ENCODE data around the gene WNT7A. TPM values are rescaled to one million over a fixed set of nuclear protein-coding genes. Genes with fewer than 3 reads are reported as not detected.

WNT7A gene
- total RNA-seq, 1 experiment from 2014 or later: not detected

DNA sequence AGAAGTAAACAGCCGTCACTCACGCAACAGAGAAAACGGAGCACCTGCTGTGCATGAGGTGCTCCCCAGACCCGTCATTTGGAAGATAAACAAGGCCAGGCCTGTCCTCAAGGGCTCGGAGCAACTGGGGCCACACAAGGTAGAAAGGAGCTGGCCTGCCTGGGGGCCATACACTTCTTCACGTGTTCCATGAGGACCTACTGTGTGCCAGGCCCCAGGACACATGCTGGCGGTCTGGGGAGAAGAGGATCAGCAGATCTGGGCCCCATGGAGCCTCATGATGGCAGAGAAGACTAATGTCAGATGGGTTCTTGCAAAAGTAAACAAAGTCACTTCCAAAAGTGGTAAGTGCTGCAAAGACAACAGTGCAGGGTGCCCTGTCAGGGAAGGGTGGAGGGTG, 14.3 kb downstream of the WNT7A start:
- H3K27ac Mint-ChIP-seq: no peak overlapping the region
- H4K5ac ChIP-seq (ENCODE audit: insufficient read length, low read depth, low read length): no peak overlapping the region
- no peaks in the 10 kb centered on the region for H4K20me1 ChIP-seq (ENCODE audit: control insufficient read depth, insufficient read depth, insufficient read length)
- H3K56ac ChIP-seq (ENCODE audit: insufficient read length, low read depth, low read length): no peak overlapping the region
- H3K9me3 ChIP-seq (ENCODE audit: control insufficient read depth, low read depth, low read length): no peaks in the 10 kb centered on the region
- H4K91ac ChIP-seq (ENCODE audit: insufficient read length, low read depth, low read length): no peak overlapping the region
- no peak overlapping the region for H2BK15ac ChIP-seq (ENCODE audit: low read depth, low read length)
- peaks cover 23 to 26% of the 10 kb centered on the region in 2 experiments for H3K4me1 Mint-ChIP-seq
- no peak overlapping the region for H3K9ac ChIP-seq (ENCODE audit: extremely low read depth, insufficient read length, low read length)
- H3K36me3 Mint-ChIP-seq (ENCODE audit: insufficient read depth in 1 of 3, low read depth in 3 of 3): no peaks in the 10 kb centered on the region; a peak in 1 of 7 replicates
- H3T11ph ChIP-seq (ENCODE audit: low read length): no peak overlapping the region
- H4K8ac ChIP-seq (replicated peaks; ENCODE audit: insufficient read length, low read depth, low read length): no peak overlapping the region
- no peak overlapping the region for H2AK5ac ChIP-seq (ENCODE audit: insufficient read length, low read length)
- no peaks in the 10 kb centered on the region; the same call in 1 of the 2 replicates for H3K4me1 ChIP-seq (ENCODE audit: insufficient read depth, low read length)
- H2BK12ac ChIP-seq (ENCODE audit: insufficient read length, low read depth, low read length): no peak overlapping the region
- no peak overlapping the region for H2BK20ac ChIP-seq (ENCODE audit: low read depth, low read length, poor library complexity, severe bottlenecking)
- DNase-seq: no peak
- H3K4me3 Mint-ChIP-seq: no peak overlapping the region
- H3K14ac ChIP-seq (ENCODE audit: insufficient read depth, low read length): no peak overlapping the region
- no peak overlapping the region for H3K18ac ChIP-seq (ENCODE audit: insufficient read length, low read depth, low read length)
- H3K27me3 Mint-ChIP-seq (ENCODE audit: low read depth): peaks cover 71% of the 10 kb centered on the region
- no peaks in the 10 kb centered on the region; the same call in 1 of the 2 replicates for H3K27me3 ChIP-seq (ENCODE audit: insufficient read depth, low read length)
- H3K4me2 ChIP-seq (ENCODE audit: insufficient read depth, insufficient read length, low read length): no peak overlapping the region
- WGBS (ENCODE audit: extremely low coverage, insufficient read length, low lambda C conversion rate): no CpG with 5 or more reads among the region's 7 CpGs
- H3K79me2 ChIP-seq (ENCODE audit: insufficient read depth, low read length): no peaks in the 10 kb centered on the region
- TF ChIP-seq, protein P1, sequence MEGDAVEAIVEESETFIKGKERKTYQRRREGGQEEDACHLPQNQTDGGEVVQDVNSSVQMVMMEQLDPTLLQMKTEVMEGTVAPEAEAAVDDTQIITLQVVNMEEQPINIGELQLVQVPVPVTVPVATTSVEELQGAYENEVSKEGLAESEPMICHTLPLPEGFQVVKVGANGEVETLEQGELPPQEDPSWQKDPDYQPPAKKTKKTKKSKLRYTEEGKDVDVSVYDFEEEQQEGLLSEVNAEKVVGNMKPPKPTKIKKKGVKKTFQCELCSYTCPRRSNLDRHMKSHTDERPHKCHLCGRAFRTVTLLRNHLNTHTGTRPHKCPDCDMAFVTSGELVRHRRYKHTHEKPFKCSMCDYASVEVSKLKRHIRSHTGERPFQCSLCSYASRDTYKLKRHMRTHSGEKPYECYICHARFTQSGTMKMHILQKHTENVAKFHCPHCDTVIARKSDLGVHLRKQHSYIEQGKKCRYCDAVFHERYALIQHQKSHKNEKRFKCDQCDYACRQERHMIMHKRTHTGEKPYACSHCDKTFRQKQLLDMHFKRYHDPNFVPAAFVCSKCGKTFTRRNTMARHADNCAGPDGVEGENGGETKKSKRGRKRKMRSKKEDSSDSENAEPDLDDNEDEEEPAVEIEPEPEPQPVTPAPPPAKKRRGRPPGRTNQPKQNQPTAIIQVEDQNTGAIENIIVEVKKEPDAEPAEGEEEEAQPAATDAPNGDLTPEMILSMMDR (conservative IDR thresholded peaks at IDR 0.05): no peak
- no peak overlapping the region for H3K4ac ChIP-seq (ENCODE audit: low read depth, low read length)
- H3K23me2 ChIP-seq (ENCODE audit: insufficient read length, low read depth, low read length, poor library complexity, severe bottlenecking): no peaks in the 10 kb centered on the region
- H2AFZ ChIP-seq (ENCODE audit: low read length): no peak overlapping the region
- H3K27ac ChIP-seq (ENCODE audit: insufficient read length, low read depth, low read length): no peak overlapping the region
- H3K23ac ChIP-seq (ENCODE audit: insufficient read length, low read depth, low read length): no peak overlapping the region
- H3K9me3 Mint-ChIP-seq: no peaks in the 10 kb centered on the region; a peak in 1 of 5 replicates
- no peak overlapping the region for H2BK5ac ChIP-seq (ENCODE audit: insufficient read length, low read length)
- no peak overlapping the region for H2BK120ac ChIP-seq (ENCODE audit: low read depth, low read length, poor library complexity, severe bottlenecking)
- no peaks in the 10 kb centered on the region for H3K79me1 ChIP-seq (ENCODE audit: insufficient read depth, low read depth, low read length, poor library complexity, severe bottlenecking)

Data from H9 (cell line).